ENCODE data around the gene BMP6. TPM values are rescaled to one million over a fixed set of nuclear protein-coding genes. Genes with fewer than 3 reads are reported as not detected.

BMP6 gene
- total RNA-seq, 1 experiment from 2014 or later = 0.28 TPM

GRCh38 chr6:7823552-7823951 is 97.7 kb downstream of the BMP6 start:
- Histone ChIP-seq H2BK120ac (ENCODE audit: low read depth, low read length, poor library complexity, severe bottlenecking) (no peak overlapping the region), H3K18ac (ENCODE audit: insufficient read length, low read depth, low read length) (no peak overlapping the region), H3K56ac (ENCODE audit: insufficient read length, low read depth, low read length) (no peak overlapping the region), H3T11ph (ENCODE audit: low read length) (no peak overlapping the region), H3K4me1 (ENCODE audit: insufficient read depth, low read length) (no peaks in the 10 kb centered on the region), H4K20me1 (ENCODE audit: control insufficient read depth, insufficient read depth, insufficient read length) (no peaks in the 10 kb centered on the region), H3K9ac (ENCODE audit: extremely low read depth, insufficient read length, low read length) (no peak overlapping the region), H4K5ac (ENCODE audit: insufficient read length, low read depth, low read length) (no peak overlapping the region), H3K4ac (ENCODE audit: low read depth, low read length) (no peak overlapping the region), H4K91ac (ENCODE audit: insufficient read length, low read depth, low read length) (no peak overlapping the region), H3K14ac (ENCODE audit: insufficient read depth, low read length) (no peak overlapping the region), H3K23ac (ENCODE audit: insufficient read length, low read depth, low read length) (no peak overlapping the region), H4K8ac (replicated peaks; ENCODE audit: insufficient read length, low read depth, low read length) (no peak overlapping the region), H3K79me1 (ENCODE audit: insufficient read depth, low read depth, low read length, poor library complexity, severe bottlenecking) (no peaks in the 10 kb centered on the region), H2AFZ (ENCODE audit: low read length) (no peak overlapping the region), H3K27me3 (ENCODE audit: insufficient read depth, low read length) (no peaks in the 10 kb centered on the region), H2BK12ac (ENCODE audit: insufficient read length, low read depth, low read length) (no peak overlapping the region), H2AK5ac (ENCODE audit: insufficient read length, low read length) (no peak overlapping the region), H3K23me2 (ENCODE audit: insufficient read length, low read depth, low read length, poor library complexity, severe bottlenecking) (no peaks in the 10 kb centered on the region), H2BK20ac (ENCODE audit: low read depth, low read length, poor library complexity, severe bottlenecking) (no peak overlapping the region), H2BK5ac (ENCODE audit: insufficient read length, low read length) (no peak overlapping the region), H3K27ac (ENCODE audit: insufficient read length, low read depth, low read length) (no peak overlapping the region), H3K4me2 (ENCODE audit: insufficient read depth, insufficient read length, low read length) (no peak overlapping the region), H2BK15ac (ENCODE audit: low read depth, low read length) (no peak overlapping the region), H3K9me3 (ENCODE audit: control insufficient read depth, low read depth, low read length) (no peaks in the 10 kb centered on the region), H3K79me2 (ENCODE audit: insufficient read depth, low read length) (no peaks in the 10 kb centered on the region)
- TF ChIP-seq CTCF (conservative IDR thresholded peaks at IDR 0.05) = no peak
- H3K27me3 Mint-ChIP-seq (ENCODE audit: low read depth) = peaks cover 2% of the 10 kb centered on the region
- no CpG with 5 or more reads among the region's 3 CpGs for WGBS (ENCODE audit: extremely low coverage, insufficient read length, low lambda C conversion rate)
- peaks cover 17 to 27% of the 10 kb centered on the region in 2 experiments for H3K4me1 Mint-ChIP-seq
- H3K36me3 Mint-ChIP-seq (ENCODE audit: insufficient read depth in 1 of 3, low read depth in 3 of 3) = no peaks in the 10 kb centered on the region
- H3K9me3 Mint-ChIP-seq = no peaks in the 10 kb centered on the region
- no peak overlapping the region for H3K4me3 Mint-ChIP-seq
- no peak for DNase-seq
- no peak overlapping the region for H3K27ac Mint-ChIP-seq
